Neural cell (in vitro differentiated cells): ENCODE results near the gene IFRD2. TPM values are rescaled to one million over a fixed set of nuclear protein-coding genes. Genes with fewer than 3 reads are reported as not detected.

Experiments used
- H2AFZ ChIP-seq: fragments of 200-600, 300-800 bp; sonication (generic), shearing (Covaris generic); 2 replicates; pipeline ENCODE4 v1.6.0; 2014; ENCODE audit warnings: low read depth, mild to moderate bottlenecking, antibody characterized with exemption, low read length, moderate library complexity
- H3F3A ChIP-seq: fragments of 200-600 bp; shearing (Covaris generic); 2 replicates; pipeline ENCODE4 v1.6.1; 2016; ENCODE audit warnings: mild to moderate bottlenecking, moderate library complexity, mixed read lengths, antibody characterized with exemption, low read length; ENCODE audit not compliant: insufficient read depth, poor library complexity, severe bottlenecking
- H3K27ac ChIP-seq: fragments of 200-600, 300-800 bp; sonication (generic), shearing (Covaris generic); 2 replicates; pipeline ENCODE4 v1.5.1; 2014; ENCODE audit warnings: mild to moderate bottlenecking, low read length, moderate library complexity
- H3K27me3 ChIP-seq: fragments of 300-800, 200-600 bp; sonication (generic), shearing (Covaris generic); 2 replicates; pipeline ENCODE4 v1.6.0; 2014; ENCODE audit warnings: mild to moderate bottlenecking, low read depth, low read length, moderate library complexity; ENCODE audit not compliant: insufficient read depth
- H3K36me3 ChIP-seq: fragments of 300-800, 200-600 bp; sonication (generic), shearing (Covaris generic); 2 replicates; pipeline ENCODE4 v1.5.1; 2014; ENCODE audit warnings: mild to moderate bottlenecking, antibody characterized with exemption, low read length, moderate library complexity; ENCODE audit not compliant: insufficient read depth
- H3K4me2 ChIP-seq: fragments of 300-800, 200-600 bp; sonication (generic), shearing (Covaris generic); 2 replicates; pipeline ENCODE4 v1.6.0; 2014; ENCODE audit warnings: mild to moderate bottlenecking, low read length
- H3K4me3 ChIP-seq: fragments of 300-800, 200-600 bp; sonication (generic), shearing (Covaris generic); 2 replicates; pipeline ENCODE4 v1.5.1; 2014; ENCODE audit warnings: mild to moderate bottlenecking, low read length, moderate library complexity
- H3K79me2 ChIP-seq: fragments of 200-600 bp; shearing (Covaris generic); replicated peaks from 2 replicates; pipeline ENCODE4 v1.6.0; 2014; ENCODE audit warnings: mild to moderate bottlenecking, low read length, moderate library complexity; ENCODE audit not compliant: insufficient read depth
- H3K9ac ChIP-seq: fragments of 300-800, 200-600 bp; sonication (generic), shearing (Covaris generic); 2 replicates; pipeline ENCODE4 v1.6.1; 2016; ENCODE audit warnings: mild to moderate bottlenecking, low read length, mixed read lengths
- H3K9me2 ChIP-seq: fragments of 200-600 bp; shearing (Covaris generic); 2 replicates; pipeline ENCODE4 v1.6.1; 2016; ENCODE audit warnings: mild to moderate bottlenecking, low read length, mixed read lengths; ENCODE audit not compliant: insufficient read depth
- H3K9me3 ChIP-seq: fragments of 200-600, 300-800 bp; sonication (generic), shearing (Covaris generic); 2 replicates; pipeline ENCODE4 v1.6.1; 2016; ENCODE audit warnings: mild to moderate bottlenecking, mixed run types, low read length, moderate library complexity, mixed read lengths
- H4K20me1 ChIP-seq: fragments of 200-600 bp; shearing (Covaris generic); 2 replicates; pipeline ENCODE4 v1.6.1; 2016; ENCODE audit warnings: mild to moderate bottlenecking, mixed run types; ENCODE audit not compliant: insufficient read depth
- CTCF ChIP-seq: fragments of 450-650 bp; IDR thresholded peaks from 2 replicates; pipeline ENCODE4 v1.5.1; 2014; ENCODE audit warnings: antibody characterized with exemption, mild to moderate bottlenecking, moderate library complexity; ENCODE audit not compliant: poor library complexity, severe bottlenecking
- EP300 ChIP-seq: fragments of 450-650 bp; conservative IDR thresholded peaks from 2 replicates; pipeline ENCODE4 v1.6.1; 2014; ENCODE audit warnings: antibody characterized with exemption, mild to moderate bottlenecking, moderate library complexity; ENCODE audit not compliant: poor library complexity, severe bottlenecking
- EZH2 ChIP-seq: fragments of 200-600, 300-800 bp; shearing (Covaris generic), sonication (generic); IDR thresholded peaks from 2 replicates; pipeline ENCODE4 v1.6.1; 2014; ENCODE audit warnings: antibody characterized with exemption, low read length, borderline replicate concordance, mild to moderate bottlenecking; ENCODE audit not compliant: insufficient read depth, poor library complexity, severe bottlenecking
- MXI1 ChIP-seq: fragments of 450-650 bp; conservative IDR thresholded peaks from 2 replicates; pipeline ENCODE4 v1.6.1; 2014; ENCODE audit warnings: antibody characterized with exemption, mild to moderate bottlenecking; ENCODE audit not compliant: poor library complexity, severe bottlenecking
- POLR2AphosphoS5 ChIP-seq: IDR thresholded peaks from 2 replicates; pipeline ENCODE4 v1.6.1; 2012
- RAD21 ChIP-seq: fragments of 450-650 bp; conservative IDR thresholded peaks from 2 replicates; pipeline ENCODE4 v1.6.1; 2014; ENCODE audit warnings: antibody characterized with exemption, mild to moderate bottlenecking, moderate library complexity
- REST ChIP-seq: IDR thresholded peaks from 2 replicates; pipeline ENCODE4 v1.6.1; 2012; ENCODE audit warnings: borderline replicate concordance
- SMC3 ChIP-seq: fragments of 450-650 bp; conservative IDR thresholded peaks from 2 replicates; pipeline ENCODE4 v1.6.1; 2014; ENCODE audit warnings: antibody characterized with exemption, mild to moderate bottlenecking, moderate library complexity; ENCODE audit not compliant: poor library complexity
- TAF1 ChIP-seq: IDR thresholded peaks from 2 replicates; pipeline ENCODE4 v1.6.1; 2012; ENCODE audit warnings: low read depth
- polyA plus RNA-seq: library from polyadenylated mRNA; depleted of rRNA; stranded (reverse); fragments of >200 nt; gene quantifications from 2 replicates; pipeline ENCODE4 v1.2.3, GENCODE V29; 2014

The IFRD2 gene
- polyA plus RNA-seq, 1 donor from 2014 or later, result 41.8 TPM

GRCh38 chr3:50321336-50322114 is 29.3 kb upstream of the IFRD2 start:
- no peaks in the 10 kb centered on the region for H4K20me1 ChIP-seq
- peak overlapping the region; percentile 96 for H3K9ac ChIP-seq
- H2AFZ ChIP-seq, result peak overlapping the region; percentile 85
- no peaks in the 10 kb centered on the region for H3K36me3 ChIP-seq
- peak overlapping the region; percentile 93 for H3K4me3 ChIP-seq
- H3K79me2 ChIP-seq, result peaks cover 23% of the 10 kb centered on the region
- H3K9me2 ChIP-seq, result no peaks in the 10 kb centered on the region
- no peak overlapping the region for H3K4me2 ChIP-seq
- H3K9me3 ChIP-seq, result no peaks in the 10 kb centered on the region
- no peaks in the 10 kb centered on the region for H3K27me3 ChIP-seq
- no peaks in the 10 kb centered on the region for H3F3A ChIP-seq
- H3K27ac ChIP-seq, result peak overlapping the region; percentile 94
- no peak for TF ChIP-seq TAF1
- TF ChIP-seq REST, result no peak
- TF ChIP-seq POLR2AphosphoS5, result peak; percentile 83
- TF ChIP-seq MXI1, result peak; percentile 81
- no peak for TF ChIP-seq SMC3
- TF ChIP-seq RAD21, result no peak
- TF ChIP-seq CTCF, result peak; percentile 64
- TF ChIP-seq EP300, result peak; percentile 24
- TF ChIP-seq EZH2, result no peak

GRCh38 chr3:50320853-50321335 is 28.7 kb upstream of the IFRD2 start:
- Histone ChIP-seq H3K36me3 (no peaks in the 10 kb centered on the region), H3K27ac (peak overlapping the region; percentile 94), H3K9ac (peak overlapping the region; percentile 96)

More at GRCh38 chr3:50320853-50321335, 28.7 kb upstream of the IFRD2 start:
- H3K9me3 ChIP-seq, result no peaks in the 10 kb centered on the region
- H3F3A ChIP-seq, result no peaks in the 10 kb centered on the region
- peak overlapping the region; percentile 93 for H3K4me3 ChIP-seq
- no peak for TF ChIP-seq CTCF
- TF ChIP-seq POLR2AphosphoS5, result peak; percentile 80
- peak; percentile 79 for TF ChIP-seq REST
- TF ChIP-seq RAD21, result no peak
- TF ChIP-seq SMC3, result peak; percentile 45
- peak; percentile 28 for TF ChIP-seq TAF1
- TF ChIP-seq EZH2, result no peak
- TF ChIP-seq MXI1, result peak; percentile 94
- peak; percentile 77 for TF ChIP-seq EP300
- H3K27me3 ChIP-seq, result no peaks in the 10 kb centered on the region
- H3K79me2 ChIP-seq, result peaks cover 23% of the 10 kb centered on the region
- H4K20me1 ChIP-seq, result no peaks in the 10 kb centered on the region
- peak overlapping the region; percentile 85 for H2AFZ ChIP-seq
- peak overlapping the region; percentile 87 for H3K4me2 ChIP-seq
- no peaks in the 10 kb centered on the region for H3K9me2 ChIP-seq
